GM12892 (cell line): ENCODE measurements around the gene ANXA5.

Source experiments
- DNase-seq: peaks from one replicate; pipeline ENCODE4 v3.0.0; 2011; ENCODE audit not compliant: insufficient read length
- FAIRE-seq: peaks from 2 replicates; lab custom pipeline; 2011; peaks lifted over from hg19 to GRCh38; lab: Jason Lieb, UNC
- POLR2A ChIP-seq: IDR thresholded peaks from 2 replicates; pipeline ENCODE4 v1.6.1; 2011; ENCODE audit warnings: low read depth, low read length, control low read depth
- POLR2AphosphoS5 ChIP-seq: IDR thresholded peaks from 2 replicates; pipeline ENCODE4 v1.6.1; 2011; ENCODE audit warnings: low read depth, low read length, control low read depth
- TAF1 ChIP-seq: IDR thresholded peaks from 2 replicates; pipeline ENCODE4 v1.6.1; 2011; ENCODE audit warnings: low read depth, mild to moderate bottlenecking, control low read depth, low read length, borderline replicate concordance

ANXA5 gene

DNA sequence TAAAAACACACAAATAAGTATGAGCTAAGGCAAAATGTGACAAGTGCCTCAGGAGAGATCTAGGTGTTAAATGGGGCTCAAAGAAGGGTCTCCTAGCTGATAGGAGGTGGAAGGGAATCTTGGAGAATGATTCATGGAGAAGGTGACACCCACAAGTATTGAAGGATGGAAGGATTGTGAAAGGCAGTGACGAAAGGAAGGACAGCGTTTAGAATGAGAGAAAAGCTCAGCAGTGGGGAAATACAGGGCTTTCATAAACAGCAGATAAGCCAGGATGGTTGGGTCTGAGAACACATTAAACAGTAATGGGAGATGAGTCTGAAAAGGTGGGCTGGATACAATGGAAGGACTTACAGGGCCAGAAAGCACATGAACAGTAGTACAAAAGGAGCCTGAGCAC is 11.5 kb downstream of the ANXA5 start:
- FAIRE-seq (no peak), DNase-seq (no peak)
- TF ChIP-seq TAF1 (no peak), POLR2AphosphoS5 (no peak), POLR2A (no peak)

- DNase-seq (no peak), FAIRE-seq (no peak)
- TF ChIP-seq POLR2A (no peak), TAF1 (no peak), POLR2AphosphoS5 (no peak)
Measured at GRCh38 chr4:121684561-121684960, 12.2 kb downstream of the ANXA5 start.

- TF ChIP-seq TAF1 (no peak), POLR2AphosphoS5 (no peak), POLR2A (no peak)
- DNase-seq (no peak), FAIRE-seq (no peak)
Measured at GRCh38 chr4:121684016-121684415, 12.8 kb downstream of the ANXA5 start.

DNA sequence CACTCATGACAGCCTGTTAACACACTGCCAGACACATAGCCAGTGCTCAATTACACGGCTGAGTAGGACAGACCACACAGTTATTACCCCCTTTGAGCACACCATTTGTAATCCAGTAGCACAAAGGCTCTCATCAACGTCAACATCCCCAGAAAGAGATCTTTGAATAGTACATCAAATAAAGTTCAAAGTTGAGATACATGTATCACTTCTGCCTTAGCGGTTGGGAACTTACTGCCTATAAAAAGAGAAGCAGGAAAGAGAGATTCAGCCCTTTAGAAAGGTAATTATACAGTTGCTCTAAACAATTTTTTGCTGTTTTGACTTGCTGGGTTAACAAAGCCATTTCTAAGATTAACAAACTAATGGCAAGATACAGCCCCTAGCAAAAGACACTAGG is 16.2 kb downstream of the ANXA5 start:
- no peak for TF ChIP-seq POLR2AphosphoS5
- TF ChIP-seq TAF1: no peak
- peak; percentile 17; the same call in 1 of the 2 replicates for TF ChIP-seq POLR2A
- DNase-seq: no peak
- no peak for FAIRE-seq

DNA sequence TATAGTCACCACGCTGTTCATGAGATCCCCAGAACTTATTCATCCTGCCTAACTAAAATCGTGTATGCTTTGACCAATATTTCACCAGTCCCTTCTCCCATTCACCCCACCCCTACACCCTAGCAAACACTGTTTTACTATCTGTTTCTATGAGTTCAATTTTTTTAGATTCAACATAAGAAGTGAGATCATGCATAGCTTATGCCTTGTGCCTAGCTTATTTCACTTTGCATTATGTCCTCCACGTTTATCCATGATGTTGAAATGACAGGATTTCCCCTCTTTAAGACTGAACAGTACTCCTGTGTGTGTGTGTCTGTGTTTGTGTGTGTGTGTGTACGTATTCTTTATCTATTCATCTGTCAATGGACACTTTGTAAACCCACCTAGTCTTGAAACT is 16.8 kb downstream of the ANXA5 start:
- DNase-seq (no peak), FAIRE-seq (peak; percentile 42)
- TF ChIP-seq POLR2AphosphoS5 (no peak), POLR2A (no peak), TAF1 (no peak)

DNA sequence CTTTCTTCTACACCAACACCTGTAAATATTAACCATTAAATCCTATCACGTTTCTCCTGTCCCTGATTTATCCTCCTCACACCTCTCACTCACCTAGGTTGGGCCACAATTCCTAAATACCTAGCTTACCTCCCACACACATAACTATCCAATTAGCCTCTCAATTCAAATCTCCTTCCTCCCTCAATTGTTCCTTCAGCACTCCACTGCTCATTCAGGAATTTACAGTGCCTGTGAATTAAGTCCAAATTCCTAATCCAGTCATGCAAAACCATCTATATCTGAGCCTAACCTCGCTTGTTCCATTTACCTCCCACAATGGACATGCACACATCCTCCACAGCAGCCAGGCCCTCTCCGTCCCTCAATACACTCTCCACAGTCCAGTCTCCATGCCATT is 17.5 kb downstream of the ANXA5 start:
- FAIRE-seq (no peak), DNase-seq (no peak)
- no peak for TF ChIP-seq TAF1
- TF ChIP-seq POLR2A: no peak
- TF ChIP-seq POLR2AphosphoS5: no peak

GRCh38 chr4:121677524-121677923 is 19.3 kb downstream of the ANXA5 start:
- FAIRE-seq: no peak
- DNase-seq: no peak
- TF ChIP-seq POLR2A: no peak
- no peak for TF ChIP-seq TAF1
- TF ChIP-seq POLR2AphosphoS5: no peak

DNA sequence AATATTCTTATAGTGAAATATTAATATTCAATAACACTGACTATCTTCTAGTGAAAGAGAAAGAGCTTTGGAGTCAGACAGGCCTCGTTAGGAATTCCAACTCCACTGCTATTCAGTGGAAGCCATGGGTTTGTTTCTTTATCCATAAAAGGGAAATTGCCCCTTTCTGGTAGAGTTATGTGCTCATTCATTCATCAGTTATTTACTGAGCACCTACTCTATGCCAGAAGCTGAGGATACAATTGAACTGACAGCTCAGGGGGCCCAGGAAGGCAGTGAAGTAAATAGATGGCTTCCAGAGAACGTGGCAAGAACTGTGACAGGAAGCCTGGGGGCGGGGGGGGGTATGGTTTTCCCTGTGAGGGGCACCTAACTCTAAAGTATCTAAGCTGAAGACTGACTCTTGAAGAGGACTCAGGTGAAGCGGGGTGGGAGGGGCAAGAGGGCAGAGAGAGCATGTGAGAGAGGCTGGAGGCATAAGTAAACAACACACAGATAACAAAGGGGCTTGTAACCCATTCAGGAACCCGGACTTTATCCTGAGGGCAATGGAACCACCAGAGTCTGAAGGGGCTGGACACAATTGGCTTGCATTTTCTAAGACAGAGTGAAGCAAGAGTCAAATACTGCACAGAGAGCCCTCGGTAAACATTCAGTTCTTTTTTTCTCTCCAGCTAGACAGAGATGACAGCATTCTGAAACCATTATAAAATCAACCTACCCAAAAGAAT is 20.3 kb downstream of the ANXA5 start:
- DNase-seq: no peak
- TF ChIP-seq TAF1 (no peak), POLR2AphosphoS5 (no peak), POLR2A (no peak)
- no peak for FAIRE-seq

DNA sequence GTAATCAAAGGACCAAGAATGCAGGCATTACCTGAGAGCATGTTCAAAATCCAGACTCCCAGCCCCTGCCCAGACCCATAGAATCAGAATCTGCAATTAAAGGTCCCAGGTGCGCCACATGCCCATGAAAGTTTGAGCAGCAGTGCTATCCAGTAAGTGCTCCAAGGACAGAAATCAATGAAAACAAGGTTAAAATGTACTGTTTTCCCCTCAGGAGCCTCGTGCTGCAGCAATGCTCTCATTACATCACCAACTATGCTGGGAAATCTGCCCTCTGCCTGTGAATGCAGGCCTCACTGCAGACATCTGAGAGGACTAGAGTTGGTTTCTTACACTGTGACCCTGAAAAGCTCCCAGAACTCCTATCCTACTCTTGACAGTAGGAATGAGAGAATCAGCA is 21.1 kb downstream of the ANXA5 start:
- DNase-seq (no peak), FAIRE-seq (no peak)
- TF ChIP-seq POLR2A (no peak), POLR2AphosphoS5 (no peak), TAF1 (no peak)

- DNase-seq (no peak), FAIRE-seq (no peak)
- TF ChIP-seq POLR2A (no peak), TAF1 (no peak), POLR2AphosphoS5 (no peak)
Measured at GRCh38 chr4:121674696-121675095, 22.1 kb downstream of the ANXA5 start.

GRCh38 chr4:121674191-121674590 is 22.6 kb downstream of the ANXA5 start:
- FAIRE-seq: no peak

GRCh38 chr4:121669163-121669550 is 27.6 kb downstream of the ANXA5 start:
- FAIRE-seq (no peak), DNase-seq (no peak)
- TF ChIP-seq POLR2AphosphoS5: no peak
- no peak for TF ChIP-seq TAF1
- no peak for TF ChIP-seq POLR2A

More at GRCh38 chr4:121674191-121674590, 22.6 kb downstream of the ANXA5 start:
- no peak for DNase-seq
- TF ChIP-seq TAF1: no peak
- TF ChIP-seq POLR2AphosphoS5: no peak
- no peak for TF ChIP-seq POLR2A
